A549 (cell line): ENCODE measurements around the gene KBTBD13. TPM values are rescaled to one million over a fixed set of nuclear protein-coding genes. Genes with fewer than 3 reads are reported as not detected.

Experiments
- ATAC-seq, 2 experiments: fragments of 200-7000 bp in 1 of 2; fragments of >200 bp in 1 of 2; cut with Nextera tagmentation in 1 of 2; cut with Tn5 transposase in 1 of 2; 3 replicates each; pipeline versions ENCODE4 v1.8.0 to v1.9.1; 2018 to 2020; ENCODE audit warnings: mild to moderate bottlenecking in 1 of 2, moderate library complexity in 1 of 2
- CTCF ChIA-PET: fragments of 300-600 bp; sonication (Branson Sonifier 250); formaldehyde crosslinking; extraction: SDS; loops from one replicate; lab custom pipeline; 2021; ENCODE audit warnings: antibody characterized with exemption, inconsistent platforms; lab: Yijun Ruan, JAX
- POLR2A ChIA-PET: fragments of 350-600 bp; formaldehyde crosslinking; extraction: SDS; loops from one replicate; lab custom pipeline; 2021; ENCODE audit warnings: antibody characterized with exemption, inconsistent platforms; lab: Yijun Ruan, JAX
- DNase-seq, 2 experiments: peaks; one replicate each; pipeline versions ENCODE4 v3.0.0 to v3.0.0-alpha.2; 2011 to 2016; ENCODE audit warnings: low read depth in 1 of 2, low spot score in 1 of 2
- FAIRE-seq: peaks from 2 replicates; lab custom pipeline; 2011; peaks lifted over from hg19 to GRCh38; lab: Jason Lieb, UNC
- H3K27ac ChIP-seq, 2 experiments: fragments of >200 bp; sonication (Bioruptor Twin); formaldehyde crosslinking; 3 replicates each; pipeline ENCODE4 v1.5.1; 2016 to 2017
- H3K4me1 ChIP-seq: fragments of >200 bp; sonication (Bioruptor Twin); formaldehyde crosslinking; 3 replicates; pipeline ENCODE4 v1.6.1; 2016
- H3K4me2 ChIP-seq: fragments of >200 bp; sonication (Bioruptor Twin); formaldehyde crosslinking; 3 replicates; pipeline ENCODE4 v1.6.1; 2016
- H3K4me3 ChIP-seq: fragments of >200 bp; sonication (Bioruptor Twin); formaldehyde crosslinking; 3 replicates; pipeline ENCODE4 v1.5.1; 2016
- H3K9me3 ChIP-seq: fragments of >200 bp; sonication (Bioruptor Twin); formaldehyde crosslinking; 3 replicates; pipeline ENCODE4 v1.6.1; 2016
- BCL3 ChIP-seq: fragments of >200 bp; sonication (Bioruptor Twin); formaldehyde crosslinking; IDR thresholded peaks from 3 replicates; pipeline ENCODE4 v1.6.1; 2016
- CBX8 ChIP-seq: fragments of 200-600 bp; sonication (generic); IDR thresholded peaks from 2 replicates; pipeline ENCODE4 v1.6.1; 2016
- CHD2 ChIP-seq: fragments of 150-350 bp; IDR thresholded peaks from 2 replicates; pipeline ENCODE4 v1.6.1; 2014; ENCODE audit warnings: low read length; ENCODE audit not compliant: partially characterized antibody
- CHD4 ChIP-seq: fragments of 200-600 bp; sonication (generic); IDR thresholded peaks from 2 replicates; pipeline ENCODE4 v1.6.1; 2016; ENCODE audit warnings: antibody characterized with exemption, mild to moderate bottlenecking, borderline replicate concordance
- CTCF ChIP-seq: fragments of >200 bp; sonication (Bioruptor Twin); formaldehyde crosslinking; IDR thresholded peaks from 3 replicates; pipeline ENCODE4 v1.5.1; 2016
- GATA3 ChIP-seq: IDR thresholded peaks from 2 replicates; pipeline ENCODE4 v1.6.1; 2012; ENCODE audit warnings: borderline replicate concordance
- HEYL ChIP-seq: fragments of 250-450 bp; sonication (Bioruptor Pico); IDR thresholded peaks from 2 replicates; pipeline ENCODE4 v1.8.0; 2021; ENCODE audit warnings: mild to moderate bottlenecking, moderate library complexity
- HMGXB4 ChIP-seq: fragments of 250-450 bp; sonication (Bioruptor Pico); IDR thresholded peaks from 2 replicates; pipeline ENCODE4 v1.5.0; 2021; ENCODE audit warnings: mild to moderate bottlenecking, moderate library complexity, borderline replicate concordance
- JUNB ChIP-seq: fragments of >200 bp; sonication (Bioruptor Twin); formaldehyde crosslinking; IDR thresholded peaks from 2 replicates; pipeline ENCODE4 v1.6.1; 2016
- KDM1A ChIP-seq: fragments of 200-600 bp; sonication (generic); IDR thresholded peaks from 2 replicates; pipeline ENCODE4 v1.6.1; 2016; ENCODE audit warnings: low read depth, mild to moderate bottlenecking
- MAFK ChIP-seq: fragments of 450-650 bp; IDR thresholded peaks from 2 replicates; pipeline ENCODE4 v1.6.1; 2014; ENCODE audit not compliant: partially characterized antibody
- MAX ChIP-seq: IDR thresholded peaks from 2 replicates; pipeline ENCODE4 v1.6.1; 2012
- MAZ ChIP-seq: fragments of 150-350 bp; IDR thresholded peaks from 2 replicates; pipeline ENCODE4 v1.6.1; 2014; ENCODE audit warnings: antibody characterized with exemption, low read depth, low read length, borderline replicate concordance
- RCOR1 ChIP-seq: fragments of 150-350 bp; IDR thresholded peaks from 2 replicates; pipeline ENCODE4 v1.6.1; 2014; ENCODE audit warnings: antibody characterized with exemption, low read length, low read depth
- SMC3 ChIP-seq: fragments of >200 bp; sonication (Bioruptor Twin); formaldehyde crosslinking; IDR thresholded peaks from 3 replicates; pipeline ENCODE4 v1.6.1; 2018; ENCODE audit warnings: inconsistent platforms
- TFCP2L1 ChIP-seq: fragments of 250-450 bp; sonication (Bioruptor Pico); IDR thresholded peaks from 2 replicates; pipeline ENCODE4 v1.5.0; 2021; ENCODE audit warnings: mild to moderate bottlenecking
- whole genome bisulfite sequencing: methylation state at CpG from one replicate; pipeline ENCODE4 v1.1.6; 2017; ENCODE audit errors: missing lambda C conversion rate; 5-methylcytosine and 5-hydroxymethylcytosine counted together
- polyA plus RNA-seq, 4 experiments: library from polyadenylated mRNA; depleted of rRNA in 3 of 4; stranded (reverse); fragments of >200 nt; fragmentation: RNase III in 1 of 4; extraction: RNeasy Plus Mini Kit Qiagen cat#74134 plus additional on column Dnase treatment in 1 of 4; gene quantifications; 2 replicates in 3 of 4; 3 replicates in 1 of 4; pipeline ENCODE4 v1.2.3, GENCODE V29; 2011 to 2017

The KBTBD13 gene
- polyA plus RNA-seq, 2 of the 4 experiments (the other 2 are of a cell fraction), result not detected

- POLR2A ChIA-PET, result no interaction called here
- no peak for ATAC-seq
- TF ChIP-seq MAX (no peak), TFCP2L1 (CRISPR knock-in tag) (no peak), MAFK (peak; percentile 80)
- Histone ChIP-seq H3K4me2 (no peak overlapping the region), H3K4me3 (no peak overlapping the region), H3K27ac (no peak overlapping the region), H3K9me3 (no peaks in the 10 kb centered on the region), H3K4me1 (peaks cover 7% of the 10 kb centered on the region; the same call in 1 of the 3 replicates)
- WGBS, result 92% methylated on average over 4 of the region's 5 CpGs
- FAIRE-seq, result no peak
- CTCF ChIA-PET, result interaction anchor here (1.9 to 32.9 kb wide), 8 partner anchors 22 to 348 kb away, joined by 5 to 1280 read pairs (median 16); partner anchors contain the start of genes MTFMT, RASL12, SLC51B and UBAP1L
- DNase-seq, result no peak
Observed at GRCh38 chr15:65079580-65079979, 3.0 kb downstream of the KBTBD13 start.

- Histone ChIP-seq H3K9me3 (no peaks in the 10 kb centered on the region), H3K4me2 (no peak overlapping the region), H3K27ac (no peak overlapping the region), H3K4me3 (no peak overlapping the region), H3K4me1 (peaks cover 7% of the 10 kb centered on the region; the same call in 1 of the 3 replicates)
- 58% methylated on average over 6 of the region's 6 CpGs for WGBS
- ATAC-seq (no peak), FAIRE-seq (no peak), DNase-seq (no peak)
- CTCF ChIA-PET, result interaction anchor here (1.4 to 32.9 kb wide), 4 partner anchors 20 to 350 kb away, joined by 4 to 1280 read pairs (median 130); partner anchors contain the start of genes MTFMT, RASL12 and SLC51B
- TF ChIP-seq CHD2 (no peak), GATA3 (no peak), SMC3 (no peak), TFCP2L1 (CRISPR knock-in tag) (no peak), HEYL (CRISPR knock-in tag) (no peak)
- POLR2A ChIA-PET, result no interaction called here
Observed at GRCh38 chr15:65081270-65081669, 4.7 kb downstream of the KBTBD13 start.

- Histone ChIP-seq H3K4me3 (no peak overlapping the region), H3K9me3 (no peaks in the 10 kb centered on the region), H3K4me1 (peaks cover 7% of the 10 kb centered on the region; the same call in 1 of the 3 replicates), H3K4me2 (no peak overlapping the region), H3K27ac (no peak overlapping the region)
- ATAC-seq (no peak), FAIRE-seq (no peak), DNase-seq (no peak)
- ChIA-PET POLR2A (no interaction called here), CTCF (interaction anchor here (1.2 to 32.9 kb wide), 5 partner anchors 19 to 351 kb away, joined by 3 to 1280 read pairs (median 5); partner anchors contain the start of genes MTFMT, RASL12 and SLC51B)
- 84% methylated on average over 5 of the region's 5 CpGs for WGBS
- no peak for TF ChIP-seq HEYL (CRISPR knock-in tag)
- TF ChIP-seq CHD2, result no peak
- TF ChIP-seq BCL3, result no peak
Observed at GRCh38 chr15:65081758-65082157, 5.2 kb downstream of the KBTBD13 start.

- no peak for ATAC-seq
Observed at GRCh38 chr15:65082303-65082953, 5.9 kb downstream of the KBTBD13 start.

More at GRCh38 chr15:65082303-65082953, 5.9 kb downstream of the KBTBD13 start:
- H3K4me1 ChIP-seq, result peaks cover 7% of the 10 kb centered on the region; the same call in 1 of the 3 replicates
- H3K9me3 ChIP-seq, result no peaks in the 10 kb centered on the region
- H3K27ac ChIP-seq, result no peak overlapping the region
- FAIRE-seq (no peak), DNase-seq (no peak)
- no peak for TF ChIP-seq SMC3
- no peak for TF ChIP-seq RCOR1
- TF ChIP-seq JUNB, result no peak
- TF ChIP-seq MAZ, result no peak
- TF ChIP-seq CBX8, result no peak
- TF ChIP-seq CHD4, result no peak
- TF ChIP-seq CTCF, result no peak
- TF ChIP-seq KDM1A, result no peak
- TF ChIP-seq HMGXB4 (CRISPR knock-in tag), result no peak
- no peak overlapping the region for H3K4me2 ChIP-seq
- CTCF ChIA-PET, result interaction anchor here (0.7 to 32.9 kb wide), 6 partner anchors 19 to 351 kb away, joined by 3 to 1280 read pairs (median 4); partner anchors contain the start of genes MTFMT, RASL12 and SLC51B
- POLR2A ChIA-PET, result no interaction called here
- WGBS, result 64% methylated on average over 7 of the region's 7 CpGs
- H3K4me3 ChIP-seq, result no peak overlapping the region
